Activated CD8-positive, alpha-beta T cell treated with anti-CD3 and anti-CD28 coated beads for 36 hours (primary cell): ENCODE data around the gene ZFYVE28. TPM values are rescaled to one million over a fixed set of nuclear protein-coding genes. Genes with fewer than 3 reads are reported as not detected.

ENCODE experiments used
- ATAC-seq: fragments of 200-7000 bp; cut with Tn5 transposase; one replicate; pipeline ENCODE4 v1.10.0; 2021; ENCODE audit warnings: mild to moderate bottlenecking, moderate library complexity
- CTCF ChIA-PET: fragments of 350-600 bp; sonication (Branson Sonifier 250); formaldehyde crosslinking; loops from one replicate; lab custom pipeline; 2021; ENCODE audit warnings: antibody characterized with exemption; lab: Charles Lee
- POLR2A ChIA-PET: fragments of 350-600 bp; sonication (Branson Sonifier 250); formaldehyde crosslinking; loops from one replicate; lab custom pipeline; 2021; ENCODE audit warnings: antibody characterized with exemption; lab: Charles Lee
- DNase-seq: peaks from one replicate; pipeline ENCODE4 v3.0.0-alpha.2; 2020
- H3K27ac Mint-ChIP-seq: one replicate; pipeline ENCODE4 v1.8.0; 2021; ENCODE audit warnings: mild to moderate bottlenecking, mixed read lengths
- H3K27me3 Mint-ChIP-seq: one replicate; pipeline ENCODE4 v1.8.0; 2021; ENCODE audit warnings: mixed read lengths
- H3K36me3 Mint-ChIP-seq: one replicate; pipeline ENCODE4 v1.8.0; 2021; ENCODE audit warnings: low read depth, mixed read lengths
- H3K4me1 Mint-ChIP-seq: one replicate; pipeline ENCODE4 v1.8.0; 2021; ENCODE audit warnings: low read depth, mixed read lengths
- H3K4me3 Mint-ChIP-seq: one replicate; pipeline ENCODE4 v1.8.0; 2021; ENCODE audit warnings: mild to moderate bottlenecking, moderate library complexity, mixed read lengths
- H3K9me3 Mint-ChIP-seq: one replicate; pipeline ENCODE4 v1.8.0; 2021; ENCODE audit warnings: mixed read lengths
- CTCF ChIP-seq: fragments of 200-600 bp; IDR thresholded peaks from one replicate; pipeline ENCODE4 v1.8.0; 2022; ENCODE audit warnings: antibody characterized with exemption, mild to moderate bottlenecking
- intact Hi-C: fragments of 100-400 bp; cut with micrococcal nuclease; formaldehyde crosslinking; loops from one replicate; pipeline ENCODE4 v1.10.0; 2022
- total RNA-seq, 2 experiments: library from RNA; stranded (reverse); gene quantifications; one replicate each; pipeline ENCODE4 v1.2.3, GENCODE V29; 2021

The ZFYVE28 gene
- total RNA-seq, 2 experiments from 2014 or later: 4.9 to 7.0 TPM

GRCh38 chr4:2427383-2428334 lies 9.2 kb upstream of the ZFYVE28 start:
- H3K9me3 Mint-ChIP-seq: no peaks in the 10 kb centered on the region
- CTCF ChIA-PET: interaction anchor here (1.0 to 1.8 kb wide), 5 partner anchors 9 to 21 kb away, joined by 3 to 7 read pairs (median 4); partner anchors contain the start of genes CFAP99 and ZFYVE28
- ATAC-seq: no peak
- H3K36me3 Mint-ChIP-seq: no peaks in the 10 kb centered on the region
- H3K4me3 Mint-ChIP-seq: no peak overlapping the region
- H3K27ac Mint-ChIP-seq: no peak overlapping the region
- intact Hi-C loops: no loop called here
- no peaks in the 10 kb centered on the region for H3K27me3 Mint-ChIP-seq
- POLR2A ChIA-PET: interaction anchor here (2.0 kb wide), 1 partner anchor 42 kb away, joined by 6 read pairs; the partner anchor contains the start of gene RNF4
- TF ChIP-seq CTCF: no peak
- H3K4me1 Mint-ChIP-seq: no peaks in the 10 kb centered on the region
- DNase-seq: no peak

- intact Hi-C loops: no loop called here
- H3K4me1 Mint-ChIP-seq: no peaks in the 10 kb centered on the region
- ChIA-PET CTCF (interaction anchor here (1.4 to 1.8 kb wide), 3 partner anchors 8 to 15 kb away, joined by 3 to 7 read pairs (median 6); partner anchors contain the start of genes CFAP99 and ZFYVE28), POLR2A (interaction anchor here (2.0 kb wide), 1 partner anchor 42 kb away, joined by 6 read pairs; the partner anchor contains the start of gene RNF4)
- DNase-seq: no peak
- no peaks in the 10 kb centered on the region for H3K9me3 Mint-ChIP-seq
- no peak overlapping the region for H3K4me3 Mint-ChIP-seq
- H3K36me3 Mint-ChIP-seq: no peaks in the 10 kb centered on the region
- TF ChIP-seq CTCF: no peak
- H3K27ac Mint-ChIP-seq: no peak overlapping the region
- ATAC-seq: no peak
- H3K27me3 Mint-ChIP-seq: peaks cover 2% of the 10 kb centered on the region
Observed at GRCh38 chr4:2426711-2427275, 8.3 kb upstream of the ZFYVE28 start.

GRCh38 chr4:2426069-2426397 lies 7.6 kb upstream of the ZFYVE28 start:
- Mint-ChIP-seq H3K27ac (no peak overlapping the region), H3K36me3 (no peaks in the 10 kb centered on the region), H3K9me3 (no peaks in the 10 kb centered on the region), H3K27me3 (peaks cover 3% of the 10 kb centered on the region), H3K4me1 (no peaks in the 10 kb centered on the region), H3K4me3 (no peak overlapping the region)
- ChIA-PET POLR2A (interaction anchor here (1.3 kb wide), 1 partner anchor 10 kb away, joined by 3 read pairs; no protein-coding TSS in a partner anchor), CTCF (interaction anchor here (1.0 kb wide), 1 partner anchor 15 kb away, joined by 3 read pairs; no protein-coding TSS in a partner anchor)
- intact Hi-C loops: no loop called here
- TF ChIP-seq CTCF: no peak
- no peak for DNase-seq
- ATAC-seq: no peak

GRCh38 chr4:2425386-2426068 lies 7.1 kb upstream of the ZFYVE28 start:
- DNase-seq (no peak), ATAC-seq (no peak)
- POLR2A ChIA-PET: interaction anchor here (1.3 kb wide), 1 partner anchor 9 kb away, joined by 3 read pairs; no protein-coding TSS in a partner anchor
- Mint-ChIP-seq H3K9me3 (no peaks in the 10 kb centered on the region), H3K27ac (no peak overlapping the region), H3K4me3 (no peak overlapping the region), H3K27me3 (peaks cover 8% of the 10 kb centered on the region), H3K4me1 (no peaks in the 10 kb centered on the region), H3K36me3 (no peaks in the 10 kb centered on the region)
- intact Hi-C loops: no loop called here
- CTCF ChIA-PET: interaction anchor here (1.0 kb wide), 1 partner anchor 16 kb away, joined by 3 read pairs; no protein-coding TSS in a partner anchor
- no peak for TF ChIP-seq CTCF
